GM12801 (cell line): Measurements from ENCODE around the gene GNG12.

Experiments
- CTCF ChIP-seq: IDR thresholded peaks from one replicate; pipeline ENCODE4 v1.5.1; 2011; ENCODE audit warnings: control low read depth; ENCODE audit not compliant: insufficient read length; ENCODE audit errors: extremely low read depth

Gene GNG12

GRCh38 chr1:67731322-67731721 is 101.9 kb downstream of the GNG12 start:
- no peak for TF ChIP-seq CTCF

- TF ChIP-seq CTCF: no peak
Measured at GRCh38 chr1:67729872-67730271, 103.4 kb downstream of the GNG12 start.

- no peak for TF ChIP-seq CTCF
Measured at GRCh38 chr1:67726224-67726623, 107.0 kb downstream of the GNG12 start.

- no peak for TF ChIP-seq CTCF
Measured at GRCh38 chr1:67724928-67725560, 108.2 kb downstream of the GNG12 start.

GRCh38 chr1:67723620-67724019 is 109.6 kb downstream of the GNG12 start:
- TF ChIP-seq CTCF: no peak

GRCh38 chr1:67723126-67723525 is 110.1 kb downstream of the GNG12 start:
- no peak for TF ChIP-seq CTCF

GRCh38 chr1:67722292-67722944 is 110.8 kb downstream of the GNG12 start:
- TF ChIP-seq CTCF: no peak
